Tibial nerve (tissue), 4 donors: ENCODE data around the gene MLLT11.

Source experiments
- EP300 ChIP-seq, 2 donors: sonication (generic); formaldehyde crosslinking; IDR thresholded peaks; one replicate each; pipeline ENCODE4 v1.6.1; 2017; ENCODE audit warnings: antibody characterized with exemption in 2 of 2, mild to moderate bottlenecking in 1 of 2
- POLR2A ChIP-seq, 2 donors: fragments of 450-650 bp; IDR thresholded peaks; one replicate each; pipeline ENCODE4 v1.6.1; 2017; ENCODE audit warnings: antibody characterized with exemption in 2 of 2, mild to moderate bottlenecking in 2 of 2, moderate library complexity in 2 of 2
- TF ChIP-seq, protein P1 (sequence below), 5 experiments: fragments of 200-600 bp in 3 of 5; fragments of 450-650 bp in 2 of 5; sonication (generic) in 3 of 5; IDR thresholded peaks; one replicate each; pipeline ENCODE4 v1.5.1; 2016 to 2019; ENCODE audit warnings: antibody characterized with exemption in 5 of 5, mild to moderate bottlenecking in 3 of 5, moderate library complexity in 2 of 5

DNA sequence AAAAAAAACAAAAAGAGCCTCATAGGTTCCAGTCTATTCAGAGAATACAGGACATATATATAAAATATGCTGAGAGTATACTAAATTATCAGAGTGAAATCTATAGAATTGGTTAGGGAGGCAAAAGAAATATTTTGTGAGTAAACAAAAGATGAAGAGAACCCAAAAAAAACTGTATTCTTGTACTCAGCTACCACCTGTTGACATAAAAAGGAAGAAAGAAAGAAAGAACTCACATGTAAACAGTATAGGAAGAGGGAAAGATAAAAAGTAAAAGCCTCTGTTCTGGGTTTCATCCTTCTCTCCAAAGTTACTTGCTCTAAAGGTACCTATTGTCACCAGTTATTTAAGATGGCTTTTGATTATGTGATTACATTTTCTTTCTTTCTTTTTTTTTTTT, 33.7 kb upstream of the MLLT11 start:
- TF ChIP-seq, protein P1, sequence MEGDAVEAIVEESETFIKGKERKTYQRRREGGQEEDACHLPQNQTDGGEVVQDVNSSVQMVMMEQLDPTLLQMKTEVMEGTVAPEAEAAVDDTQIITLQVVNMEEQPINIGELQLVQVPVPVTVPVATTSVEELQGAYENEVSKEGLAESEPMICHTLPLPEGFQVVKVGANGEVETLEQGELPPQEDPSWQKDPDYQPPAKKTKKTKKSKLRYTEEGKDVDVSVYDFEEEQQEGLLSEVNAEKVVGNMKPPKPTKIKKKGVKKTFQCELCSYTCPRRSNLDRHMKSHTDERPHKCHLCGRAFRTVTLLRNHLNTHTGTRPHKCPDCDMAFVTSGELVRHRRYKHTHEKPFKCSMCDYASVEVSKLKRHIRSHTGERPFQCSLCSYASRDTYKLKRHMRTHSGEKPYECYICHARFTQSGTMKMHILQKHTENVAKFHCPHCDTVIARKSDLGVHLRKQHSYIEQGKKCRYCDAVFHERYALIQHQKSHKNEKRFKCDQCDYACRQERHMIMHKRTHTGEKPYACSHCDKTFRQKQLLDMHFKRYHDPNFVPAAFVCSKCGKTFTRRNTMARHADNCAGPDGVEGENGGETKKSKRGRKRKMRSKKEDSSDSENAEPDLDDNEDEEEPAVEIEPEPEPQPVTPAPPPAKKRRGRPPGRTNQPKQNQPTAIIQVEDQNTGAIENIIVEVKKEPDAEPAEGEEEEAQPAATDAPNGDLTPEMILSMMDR (IDR thresholded peaks at IDR 0.05): no peak
- TF ChIP-seq POLR2A (IDR thresholded peaks at IDR 0.05) (no peak), EP300 (IDR thresholded peaks at IDR 0.05) (no peak)
